DOHH2 (cell line): ENCODE results near the gene RASGRF1.

Experiments used
- H3F3A ChIP-seq: fragments of 200-600 bp; sonication (generic), shearing (Covaris generic); 2 replicates; pipeline ENCODE4 v1.6.0; 2016; ENCODE audit warnings: antibody characterized with exemption, mild to moderate bottlenecking; ENCODE audit not compliant: control insufficient read depth, insufficient read depth
- H3K27ac ChIP-seq: fragments of 200-600 bp; sonication (generic); 2 replicates; pipeline ENCODE4 v1.5.1; 2014; ENCODE audit warnings: low read depth, mild to moderate bottlenecking, low read length, moderate library complexity
- H3K27me3 ChIP-seq: fragments of 200-600 bp; sonication (generic); 2 replicates; pipeline ENCODE4 v1.6.1; 2014; ENCODE audit warnings: mild to moderate bottlenecking, low read length, mixed read lengths; ENCODE audit not compliant: control insufficient read depth
- H3K36me3 ChIP-seq: fragments of 200-600 bp; sonication (generic); 2 replicates; pipeline ENCODE4 v1.6.1; 2014; ENCODE audit warnings: mild to moderate bottlenecking, low read length, moderate library complexity, mixed read lengths; ENCODE audit not compliant: control insufficient read depth
- H3K4me1 ChIP-seq: fragments of 200-600 bp; sonication (generic); 2 replicates; pipeline ENCODE4 v1.6.1; 2014; ENCODE audit warnings: mild to moderate bottlenecking, low read length, mixed read lengths; ENCODE audit not compliant: control insufficient read depth
- H3K4me2 ChIP-seq: fragments of 200-600 bp; sonication (generic); 2 replicates; pipeline ENCODE4 v1.6.0; 2014; ENCODE audit warnings: mild to moderate bottlenecking, low read length, moderate library complexity
- H3K4me3 ChIP-seq: fragments of 200-600 bp; sonication (generic); 2 replicates; pipeline ENCODE4 v1.5.1; 2014; ENCODE audit warnings: mild to moderate bottlenecking, low read length, mixed read lengths
- H3K79me2 ChIP-seq: fragments of 200-600 bp; sonication (generic); 2 replicates; pipeline ENCODE4 v1.6.1; 2014; ENCODE audit warnings: mild to moderate bottlenecking, low read length, mixed read lengths; ENCODE audit not compliant: control insufficient read depth
- H3K9me2 ChIP-seq: fragments of 200-600 bp; sonication (generic); replicated peaks from 2 replicates; pipeline ENCODE4 v1.6.1; 2014; ENCODE audit warnings: mild to moderate bottlenecking, low read length, mixed read lengths; ENCODE audit not compliant: control insufficient read depth
- H3K9me3 ChIP-seq: fragments of 200-600 bp; sonication (generic); 2 replicates; pipeline ENCODE4 v1.6.1; 2014; ENCODE audit warnings: antibody characterized with exemption, low read length, mixed read lengths; ENCODE audit not compliant: control insufficient read depth, insufficient read depth
- H4K20me1 ChIP-seq: fragments of 200-600 bp; sonication (generic); 2 replicates; pipeline ENCODE4 v1.6.0; 2014; ENCODE audit warnings: low read depth, mild to moderate bottlenecking, antibody characterized with exemption, low read length, moderate library complexity; ENCODE audit not compliant: control insufficient read depth, insufficient read depth
- EZH2phosphoT487 ChIP-seq: fragments of 200-600 bp; sonication (generic); IDR thresholded peaks from 2 replicates; pipeline ENCODE4 v1.6.1; 2017; ENCODE audit warnings: borderline replicate concordance, mild to moderate bottlenecking, antibody characterized with exemption, low read length, moderate library complexity, mixed read lengths
- TF ChIP-seq, protein P1 (sequence below): fragments of 200-600 bp; sonication (generic); IDR thresholded peaks from one replicate; pipeline ENCODE4 v1.5.1; 2014; ENCODE audit warnings: antibody characterized with exemption, mild to moderate bottlenecking, low read depth, low read length; ENCODE audit not compliant: poor library complexity, severe bottlenecking

RASGRF1 gene

DNA sequence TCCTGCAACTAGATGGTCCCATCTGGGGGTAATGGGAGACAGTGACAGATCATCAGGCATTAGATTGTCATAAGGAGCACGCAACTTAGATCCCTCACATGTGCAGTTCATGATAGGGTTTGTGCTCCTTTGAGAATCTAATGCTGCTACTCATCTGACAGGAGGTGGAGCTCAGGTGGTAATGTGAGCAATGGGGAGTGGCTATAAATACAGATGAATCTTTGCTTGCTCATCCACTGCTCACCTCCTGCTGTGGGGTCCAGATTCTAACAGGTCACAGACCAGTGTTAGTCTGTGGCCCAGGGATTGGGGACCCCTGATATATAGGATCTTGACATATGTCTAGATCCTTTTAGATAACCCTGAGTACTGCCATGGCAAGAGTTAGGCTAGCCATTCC is 52.7 kb downstream of the RASGRF1 start:
- Histone ChIP-seq H3F3A (no peaks in the 10 kb centered on the region), H3K4me3 (no peak overlapping the region), H3K9me2 (no peaks in the 10 kb centered on the region), H3K4me1 (no peaks in the 10 kb centered on the region), H4K20me1 (no peaks in the 10 kb centered on the region), H3K36me3 (no peaks in the 10 kb centered on the region), H3K79me2 (no peaks in the 10 kb centered on the region), H3K4me2 (no peak overlapping the region), H3K27ac (no peak overlapping the region), H3K9me3 (peaks cover 12% of the 10 kb centered on the region), H3K27me3 (peaks cover 8% of the 10 kb centered on the region; the same call in 1 of the 2 replicates)
- TF ChIP-seq EZH2phosphoT487 = no peak
- TF ChIP-seq, protein P1, sequence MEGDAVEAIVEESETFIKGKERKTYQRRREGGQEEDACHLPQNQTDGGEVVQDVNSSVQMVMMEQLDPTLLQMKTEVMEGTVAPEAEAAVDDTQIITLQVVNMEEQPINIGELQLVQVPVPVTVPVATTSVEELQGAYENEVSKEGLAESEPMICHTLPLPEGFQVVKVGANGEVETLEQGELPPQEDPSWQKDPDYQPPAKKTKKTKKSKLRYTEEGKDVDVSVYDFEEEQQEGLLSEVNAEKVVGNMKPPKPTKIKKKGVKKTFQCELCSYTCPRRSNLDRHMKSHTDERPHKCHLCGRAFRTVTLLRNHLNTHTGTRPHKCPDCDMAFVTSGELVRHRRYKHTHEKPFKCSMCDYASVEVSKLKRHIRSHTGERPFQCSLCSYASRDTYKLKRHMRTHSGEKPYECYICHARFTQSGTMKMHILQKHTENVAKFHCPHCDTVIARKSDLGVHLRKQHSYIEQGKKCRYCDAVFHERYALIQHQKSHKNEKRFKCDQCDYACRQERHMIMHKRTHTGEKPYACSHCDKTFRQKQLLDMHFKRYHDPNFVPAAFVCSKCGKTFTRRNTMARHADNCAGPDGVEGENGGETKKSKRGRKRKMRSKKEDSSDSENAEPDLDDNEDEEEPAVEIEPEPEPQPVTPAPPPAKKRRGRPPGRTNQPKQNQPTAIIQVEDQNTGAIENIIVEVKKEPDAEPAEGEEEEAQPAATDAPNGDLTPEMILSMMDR = no peak

DNA sequence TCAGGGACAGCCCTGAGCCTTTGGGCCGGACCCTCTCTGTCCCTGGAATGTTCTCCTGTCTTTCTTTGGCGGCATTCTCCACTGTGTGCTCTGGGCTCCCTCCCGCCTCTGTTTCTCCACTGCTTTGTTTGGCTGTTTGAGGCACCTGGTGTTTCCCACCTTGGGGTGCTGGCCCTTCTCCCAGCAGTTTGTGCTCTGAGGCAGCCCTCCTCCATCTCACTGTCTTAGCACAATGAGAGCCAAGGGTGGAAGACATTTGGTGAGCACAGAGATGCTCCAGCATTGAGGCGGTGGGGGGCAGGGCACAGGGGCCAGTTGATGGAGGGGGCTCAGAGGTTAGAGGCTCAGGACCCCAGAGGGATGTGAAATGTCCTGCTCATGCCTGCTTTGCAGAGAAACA is 54.3 kb downstream of the RASGRF1 start:
- no peaks in the 10 kb centered on the region for H3K4me1 ChIP-seq
- no peak for TF ChIP-seq EZH2phosphoT487
- TF ChIP-seq, protein P1 = no peak
- H3K79me2 ChIP-seq = no peaks in the 10 kb centered on the region
- H3K27ac ChIP-seq = no peak overlapping the region
- H3K4me3 ChIP-seq = no peak overlapping the region
- peaks cover 8% of the 10 kb centered on the region; the same call in 1 of the 2 replicates for H3K27me3 ChIP-seq
- H3K9me2 ChIP-seq = no peaks in the 10 kb centered on the region
- no peaks in the 10 kb centered on the region for H4K20me1 ChIP-seq
- H3F3A ChIP-seq = no peaks in the 10 kb centered on the region
- H3K9me3 ChIP-seq = no peaks in the 10 kb centered on the region
- H3K4me2 ChIP-seq = no peak overlapping the region
- no peaks in the 10 kb centered on the region for H3K36me3 ChIP-seq

DNA sequence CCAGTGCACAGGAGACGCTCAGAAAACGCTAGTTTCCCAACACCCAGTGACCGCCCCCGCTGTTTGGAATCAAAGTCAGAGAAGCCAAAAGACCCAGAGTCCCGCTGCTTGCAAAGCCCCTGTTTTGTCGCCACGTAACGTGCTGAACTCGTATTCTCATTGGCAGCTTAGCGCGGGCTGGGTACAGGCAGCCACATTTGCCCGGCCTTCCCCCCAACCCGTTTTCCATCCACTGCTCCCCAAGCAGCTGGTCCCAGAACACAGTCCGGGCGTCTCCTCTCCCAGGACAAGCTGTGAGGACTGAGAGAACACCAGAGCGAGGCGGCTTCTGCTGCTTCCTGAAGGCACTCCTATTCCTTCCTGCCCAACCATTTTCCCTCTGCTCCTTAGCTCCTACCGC is 54.8 kb downstream of the RASGRF1 start:
- Histone ChIP-seq H3F3A (no peaks in the 10 kb centered on the region), H3K27me3 (peaks cover 8% of the 10 kb centered on the region; the same call in 1 of the 2 replicates), H3K9me3 (no peaks in the 10 kb centered on the region), H3K9me2 (no peaks in the 10 kb centered on the region), H3K36me3 (no peaks in the 10 kb centered on the region), H3K4me3 (no peak overlapping the region), H3K4me2 (no peak overlapping the region), H4K20me1 (no peaks in the 10 kb centered on the region), H3K4me1 (no peaks in the 10 kb centered on the region), H3K79me2 (no peaks in the 10 kb centered on the region), H3K27ac (no peak overlapping the region)
- TF ChIP-seq, protein P1 = no peak
- TF ChIP-seq EZH2phosphoT487 = no peak
